ENCODE data around the gene METRN.
"Not testable (repeated sequence)": the region's sequence is repeated elsewhere in the genome, so short reads cannot be mapped to it uniquely, and the experiment has no call there.

METRN gene

DNA sequence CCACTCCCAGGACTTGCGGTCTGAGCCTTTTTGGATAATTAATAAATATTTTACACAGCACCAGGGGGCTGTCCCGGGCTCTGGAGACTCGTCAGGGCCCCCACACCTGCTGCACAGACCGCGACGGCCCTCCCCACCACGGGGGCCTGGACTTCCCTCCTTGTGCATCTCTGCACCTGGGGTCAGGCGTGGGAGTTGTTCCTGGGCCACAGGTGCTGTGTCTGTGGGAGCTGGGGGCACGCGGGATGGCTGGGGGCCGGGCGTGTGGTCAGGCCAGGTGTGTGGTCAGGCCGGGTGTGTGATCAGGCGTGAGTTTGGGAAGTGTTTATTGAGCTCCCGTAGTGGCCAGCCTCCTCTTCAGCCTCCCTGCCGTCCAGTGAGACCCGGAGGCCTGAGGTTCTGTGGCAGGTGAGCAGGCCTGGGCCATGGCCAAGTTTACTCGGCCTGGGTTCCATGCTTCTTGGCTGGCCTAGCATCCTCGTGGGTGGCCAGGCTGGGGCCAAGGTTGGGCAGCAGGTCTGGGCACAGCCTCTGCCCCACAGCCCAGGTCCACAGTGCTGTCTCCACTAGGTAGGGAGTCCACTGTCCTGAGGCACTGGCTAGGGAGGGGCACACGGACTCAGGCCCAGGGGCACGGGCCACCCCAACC, 36.6 kb upstream of the METRN start:
- DNase-seq, result no peak

DNA sequence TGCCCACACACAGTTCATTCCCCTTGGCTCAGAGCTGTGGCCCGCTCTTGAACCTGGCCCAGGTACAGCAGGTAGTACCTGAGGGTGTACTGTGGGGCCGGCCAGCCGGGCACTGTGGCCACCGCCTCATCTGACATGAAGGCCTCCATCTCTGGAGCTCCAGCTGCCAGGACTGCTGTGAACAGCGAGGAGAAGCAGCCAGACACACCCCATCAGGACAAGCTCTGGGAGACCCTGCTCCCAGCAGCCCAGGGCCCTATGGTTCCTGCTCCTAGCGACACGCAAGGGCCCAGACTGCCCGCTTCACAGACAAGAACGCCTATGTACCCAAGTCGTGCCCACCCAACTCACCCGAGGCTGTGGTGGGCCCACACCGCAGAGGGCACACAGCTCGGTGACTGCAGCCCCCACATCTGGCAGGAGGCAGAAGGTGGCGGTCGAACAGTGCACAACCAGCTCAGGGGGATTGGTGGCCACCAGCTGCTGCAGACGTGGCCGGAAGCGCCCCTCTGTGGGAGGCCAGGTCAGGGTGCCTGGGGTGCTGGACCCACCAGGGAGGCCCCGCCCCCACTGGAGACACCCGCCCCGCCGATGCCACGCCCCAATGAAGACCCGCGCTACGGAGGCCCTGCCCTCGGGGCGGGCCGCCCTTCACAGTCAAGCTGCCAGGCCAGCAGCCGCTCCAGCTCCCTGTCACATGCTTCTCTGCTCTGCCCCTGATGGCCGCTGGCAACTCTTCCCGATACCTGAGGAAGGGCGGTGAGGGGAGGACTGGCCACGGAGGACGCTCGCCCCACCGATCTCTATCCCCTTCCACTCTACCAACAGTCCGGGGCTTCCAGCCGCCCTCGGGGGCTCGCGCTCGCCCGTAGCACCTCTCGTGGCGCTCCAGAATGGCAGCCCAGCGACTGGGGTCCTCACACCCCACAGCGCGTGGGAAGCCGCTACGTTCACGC, 35.8 kb upstream of the METRN start:
- peak; percentile 53 for DNase-seq

GRCh38 chr16:679814-680624, 34.9 kb upstream of the METRN start, which contains the start of gene STUB1:
STUB1 (plus strand) TSS chr16:680410; CDS start chr16:680526, 116 bp downstream.
- DNase-seq, result peak; percentile 92

DNA sequence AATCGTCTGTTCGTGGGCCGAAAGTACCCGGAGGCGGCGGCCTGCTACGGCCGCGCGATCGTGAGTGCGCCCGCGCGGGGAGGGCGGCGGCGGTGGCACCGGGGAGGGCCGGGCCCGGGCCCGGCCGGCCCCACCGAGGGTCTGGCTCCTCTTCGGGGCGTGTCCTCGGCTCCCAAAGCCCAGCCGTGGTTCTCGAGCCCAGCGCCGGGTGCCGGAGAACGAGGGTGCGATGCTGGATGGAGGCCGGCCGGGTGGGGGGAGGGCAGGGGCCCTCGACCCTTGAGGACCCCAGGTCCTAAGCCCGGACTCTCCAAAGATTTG, 34.3 kb upstream of the METRN start:
- no peak for DNase-seq

- DNase-seq, result no peak
These were observed 33.8 kb upstream of the METRN start for GRCh38 chr16:680967-681745.

DNA sequence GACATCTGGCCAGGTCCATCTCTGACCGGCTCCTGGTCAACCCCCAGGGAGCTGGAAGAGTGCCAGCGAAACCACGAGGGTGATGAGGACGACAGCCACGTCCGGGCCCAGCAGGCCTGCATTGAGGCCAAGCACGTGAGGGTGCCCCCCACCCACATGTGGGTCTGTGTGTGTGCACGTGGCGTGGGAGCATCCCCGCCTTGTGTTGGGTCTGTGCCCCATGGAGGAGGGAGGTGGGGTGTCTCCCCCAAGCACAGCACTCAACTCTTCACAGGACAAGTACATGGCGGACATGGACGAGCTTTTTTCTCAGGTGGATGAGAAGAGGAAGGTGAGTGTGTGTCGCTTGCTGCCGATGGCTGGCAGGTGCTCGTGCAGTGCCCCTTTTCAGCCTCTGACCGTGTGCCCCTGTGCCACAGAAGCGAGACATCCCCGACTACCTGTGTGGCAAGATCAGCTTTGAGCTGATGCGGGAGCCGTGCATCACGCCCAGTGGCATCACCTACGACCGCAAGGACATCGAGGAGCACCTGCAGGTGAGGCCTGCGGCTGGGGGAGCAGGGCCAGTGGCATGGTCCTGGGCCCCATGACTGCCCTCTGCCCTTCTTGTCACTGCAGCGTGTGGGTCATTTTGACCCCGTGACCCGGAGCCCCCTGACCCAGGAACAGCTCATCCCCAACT, 33.0 kb upstream of the METRN start:
- DNase-seq, result no peak

GRCh38 chr16:682493-683395, 32.2 kb upstream of the METRN start:
- DNase-seq, result no peak

GRCh38 chr16:683396-684070, 31.4 kb upstream of the METRN start:
- DNase-seq, result no peak

DNA sequence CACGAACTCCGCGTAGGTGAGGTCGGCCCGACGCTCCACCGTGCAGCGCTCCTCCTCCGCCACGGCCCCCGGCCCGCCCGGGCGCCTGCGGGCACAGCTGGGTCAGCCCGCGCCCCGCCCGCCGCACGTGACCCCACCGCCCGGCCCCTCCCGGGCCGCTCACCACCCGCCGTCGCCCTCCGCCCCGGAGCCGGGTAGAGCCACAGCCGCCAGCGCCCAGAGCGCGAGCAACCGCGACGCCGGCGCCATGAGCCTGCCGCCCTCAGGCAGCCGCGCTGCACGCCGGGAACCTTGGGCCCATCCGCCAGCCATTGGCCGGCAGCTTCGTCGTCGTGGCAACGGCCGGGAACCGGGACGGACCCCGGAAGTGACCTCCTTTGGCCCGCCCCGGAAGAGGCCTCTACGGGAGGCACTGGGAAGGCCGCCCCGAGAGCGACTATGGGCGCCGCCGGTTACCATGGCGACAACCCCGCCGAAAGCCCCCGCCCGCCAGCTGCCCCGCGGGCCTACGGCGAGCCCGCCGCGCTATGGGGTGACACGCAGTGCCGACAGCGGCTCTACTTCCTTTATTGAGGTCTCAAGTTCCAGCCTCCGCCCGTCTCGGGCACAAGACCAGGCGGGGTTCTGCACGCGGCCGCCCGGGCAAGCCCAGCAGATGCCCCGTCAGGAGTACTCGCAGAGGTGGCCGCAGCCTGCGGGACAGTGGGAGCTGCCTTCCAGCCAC, 30.7 kb upstream of the METRN start, which contains the start of gene JMJD8:
Gene JMJD8 (minus strand): TSS at position 264 of the 724 bp plus-strand sequence. CDS start 15 bp downstream, at position 249.
- peak; percentile 97 for DNase-seq

GRCh38 chr16:684961-685696, 29.8 kb upstream of the METRN start:
- no peak for DNase-seq

DNA sequence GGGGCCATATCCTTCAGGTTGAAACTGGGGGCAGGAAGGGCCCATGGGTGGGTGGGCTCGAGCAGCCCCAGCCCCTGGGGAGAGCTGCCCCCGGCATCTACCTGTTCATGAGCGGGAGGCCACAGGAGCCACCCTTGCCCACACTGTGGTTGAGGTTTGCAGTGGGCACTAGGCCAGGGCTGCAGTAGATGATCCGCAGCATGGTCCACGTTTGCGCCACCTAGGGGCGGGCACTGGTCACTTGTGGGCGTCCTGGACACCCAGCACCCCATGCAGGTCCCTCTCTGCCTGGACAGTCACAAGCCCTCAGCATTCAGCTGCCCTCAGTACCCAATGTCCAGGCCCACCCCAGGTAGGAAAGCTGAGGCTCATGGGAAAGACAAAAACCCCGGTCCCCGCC, 29.0 kb upstream of the METRN start:
- DNase-seq, result no peak

DNA sequence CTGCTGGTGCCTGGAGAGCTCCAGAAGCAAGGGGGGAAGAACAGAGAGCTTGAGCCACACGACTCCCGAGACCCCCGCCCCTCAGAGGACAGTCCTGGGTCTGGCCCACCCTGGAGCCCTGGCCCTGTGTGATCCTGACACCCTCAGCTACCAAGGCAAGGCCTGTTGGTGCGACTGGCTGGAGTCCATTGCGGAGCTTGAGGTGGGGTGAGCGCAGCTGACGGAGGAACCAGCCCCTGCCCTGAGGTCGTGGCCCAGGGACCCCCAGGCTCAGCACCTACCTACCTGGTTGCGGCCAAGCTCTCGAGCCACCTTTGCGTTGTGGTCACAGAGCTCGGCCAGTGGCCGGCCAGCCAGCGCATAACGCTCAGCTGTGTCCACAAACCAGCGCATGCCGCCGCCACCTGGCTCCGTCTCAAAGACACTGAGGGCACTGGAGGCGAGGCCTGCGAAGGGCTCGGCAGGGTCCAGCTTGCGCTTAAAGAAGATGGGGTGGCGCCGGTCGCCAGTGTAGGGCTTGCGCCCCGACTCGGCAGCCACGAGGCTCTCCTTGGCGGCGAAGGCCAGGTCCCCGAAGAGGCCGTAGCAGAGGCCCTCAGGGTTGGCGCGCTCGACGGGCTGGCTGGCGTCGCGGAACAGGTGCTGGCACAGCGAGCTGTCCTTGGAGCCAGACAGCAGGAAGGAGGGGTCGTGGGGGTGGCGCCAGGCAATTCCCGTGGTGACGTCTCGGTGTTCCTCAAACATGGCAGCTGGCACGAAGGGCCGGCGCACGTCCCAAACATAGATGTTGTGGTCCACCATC, 28.3 kb upstream of the METRN start:
- DNase-seq, result no peak

GRCh38 chr16:687499-687898, 27.4 kb upstream of the METRN start:
- no peak for DNase-seq

GRCh38 chr16:689175-689897, 25.6 kb upstream of the METRN start:
- no peak for DNase-seq

- not testable (repeated sequence) for DNase-seq
These were observed 23.7 kb upstream of the METRN start for GRCh38 chr16:691242-691641.

- no peak for DNase-seq
These were observed 22.4 kb upstream of the METRN start for GRCh38 chr16:692356-693108.

All from stimulated activated CD4-positive, alpha-beta T cell treated with anti-CD3 and anti-CD28 coated beads, Interleukin-1b, Interleukin-23, amount 100 ng/mL, for 48 hours (primary cell).